Thyroid gland (tissue), 4 donors: ENCODE measurements around the gene CLEC2A. TPM values are rescaled to one million over a fixed set of nuclear protein-coding genes. Genes with fewer than 3 reads are reported as not detected.

Source experiments
- DNase-seq, 2 donors: peaks; one replicate each; pipeline ENCODE4 v3.0.0-alpha.2; 2019
- H3K27ac ChIP-seq, 3 donors: fragments of 200-600 bp; sonication (generic); 1 replicate in 2 of 3; 2 replicates in 1 of 3; pipeline ENCODE4 v1.5.1; 2016 to 2019; ENCODE audit warnings: mild to moderate bottlenecking in 1 of 3, moderate library complexity in 1 of 3
- H3K27me3 ChIP-seq: fragments of 200-600 bp; sonication (generic); one replicate; pipeline ENCODE4 v1.5.1; 2019
- H3K36me3 ChIP-seq, 2 donors: fragments of 200-600 bp; sonication (generic); one replicate each; pipeline ENCODE4 v1.5.1; 2016 to 2019
- H3K4me1 ChIP-seq, 2 donors: fragments of 200-600 bp; sonication (generic); one replicate each; pipeline ENCODE4 v1.5.1; 2017 to 2019
- H3K4me3 ChIP-seq, 3 donors: fragments of 200-600 bp; sonication (generic); replicated peaks in 1 of 3; 1 replicate in 2 of 3; 2 replicates in 1 of 3; pipeline ENCODE4 v1.5.1; 2016; ENCODE audit warnings: mild to moderate bottlenecking in 1 of 3
- H3K9me3 ChIP-seq: fragments of 200-600 bp; sonication (generic); one replicate; pipeline ENCODE4 v1.5.1; 2017
- POLR2A ChIP-seq, 2 donors: fragments of 450-650 bp; IDR thresholded peaks; one replicate each; pipeline ENCODE4 v1.6.1; 2017; ENCODE audit warnings: antibody characterized with exemption in 2 of 2, mild to moderate bottlenecking in 2 of 2, moderate library complexity in 1 of 2
- WGBS, 2 donors: methylation state at CpG; one replicate each; pipeline ENCODE4 v1.1.5; 2017; 5-methylcytosine and 5-hydroxymethylcytosine counted together
- intact Hi-C: fragments of 100-400 bp; cut with DNase I; formaldehyde crosslinking; loops from one replicate; pipeline ENCODE4 v1.15.1; 2023
- total RNA-seq, 4 donors: library from RNA; depleted of rRNA; stranded (reverse); fragments of >200 nt; gene quantifications; one replicate each; pipeline ENCODE4 v1.2.3, GENCODE V29; 2016

CLEC2A gene
- total RNA-seq, 4 donors from 2014 or later, result not detected

DNA sequence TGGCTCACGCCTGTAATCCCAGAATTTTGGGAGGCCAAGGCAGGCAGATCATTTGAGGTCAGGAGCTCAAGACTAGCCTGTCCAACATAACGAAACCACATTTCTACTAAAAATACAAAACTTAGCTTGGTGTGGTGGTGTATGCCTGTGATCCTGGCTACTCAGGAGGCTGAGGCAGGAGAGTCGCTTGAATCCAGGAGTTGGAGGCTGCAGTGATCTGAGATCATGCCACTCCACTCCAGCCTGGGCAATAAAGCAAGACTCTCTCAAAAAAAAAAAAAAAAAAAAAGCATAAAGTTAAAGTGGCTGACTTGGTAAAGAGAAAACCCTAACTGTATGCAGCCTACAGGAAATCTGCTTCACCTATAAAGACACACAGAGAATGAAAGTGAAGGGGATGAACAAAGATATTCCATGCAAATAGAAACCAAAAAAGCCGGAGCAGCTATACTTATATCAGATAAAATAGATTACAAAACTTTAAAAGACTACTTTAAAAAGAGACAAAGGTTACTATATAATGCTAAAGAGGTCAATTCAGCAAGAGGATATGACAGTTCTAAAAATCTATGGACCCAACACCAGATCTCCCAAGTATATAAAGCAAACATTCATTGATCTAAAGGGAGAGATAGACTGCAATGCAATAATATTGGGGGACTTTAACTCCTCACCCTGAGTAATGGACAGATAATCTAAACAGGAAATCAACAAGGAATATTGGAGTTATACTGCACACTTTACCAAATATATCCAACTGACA lies 67.1 kb downstream of the CLEC2A start:
- DNase-seq, result no peak
- intact Hi-C loops, result no loop called here
- H3K36me3 ChIP-seq, result no peaks in the 10 kb centered on the region
- no peak overlapping the region for H3K4me3 ChIP-seq
- H3K27ac ChIP-seq, result peak overlapping the region in 1 of 3 donors; percentile 60
- no peaks in the 10 kb centered on the region for H3K9me3 ChIP-seq
- no peaks in the 10 kb centered on the region for H3K4me1 ChIP-seq
- no peak for TF ChIP-seq POLR2A (IDR thresholded peaks at IDR 0.05)
- 73 to 86% methylated on average over 4 of the region's 4 CpGs for WGBS, 2 donors
- no peaks in the 10 kb centered on the region for H3K27me3 ChIP-seq

Other genes starting within 250 kb of the CLEC2A start
- not detected for gene CLECL1, start 199.3 kb downstream of the CLEC2A start, total RNA-seq
- 10 to 100 TPM in 1 of 4 donors, 1 to 10 TPM in 3; 5.0 to 18.2 (median 6.2) TPM for gene CD69, start 171.5 kb downstream of the CLEC2A start, total RNA-seq
- gene KLRF1, start 104.9 kb downstream of the CLEC2A start, total RNA-seq, result 1 to 10 TPM in 1 of 4 donors, under 1 TPM in 1, not detected in 2; 0.78 to 1.0 TPM
- gene CLEC2B, start 63.0 kb downstream of the CLEC2A start, total RNA-seq, result 10 to 100 TPM in 3 of 4 donors, 1 to 10 TPM in 1; 7.3 to 25.2 (median 16.7) TPM
- not detected for gene KLRF2, start 50.9 kb downstream of the CLEC2A start, total RNA-seq
- under 1 TPM in 1 of 4 donors, not detected in 3; 0.22 TPM for gene CLEC12A, start 39.0 kb upstream of the CLEC2A start, total RNA-seq
- gene CLEC1B, start 66.8 kb upstream of the CLEC2A start, total RNA-seq, result not detected
- gene CLEC12B, start 78.3 kb upstream of the CLEC2A start, total RNA-seq, result under 1 TPM in 1 of 4 donors, not detected in 3; 0.54 TPM
- gene CLEC9A, start 98.3 kb upstream of the CLEC2A start, total RNA-seq, result not detected
- 1 to 10 TPM; 2.5 to 9.7 (median 5.2) TPM for gene CLEC1A, start 166.6 kb upstream of the CLEC2A start, total RNA-seq
- gene CLEC7A, start 197.8 kb upstream of the CLEC2A start, total RNA-seq, result 1 to 10 TPM; 2.7 to 9.4 (median 5.2) TPM
- gene OLR1, start 239.8 kb upstream of the CLEC2A start, total RNA-seq, result 1 to 10 TPM in 2 of 4 donors, under 1 TPM in 2; 0.33 to 2.4 (median 0.87) TPM
- gene TMEM52B, start 246.7 kb upstream of the CLEC2A start, total RNA-seq, result not detected